Fibroblast of the aortic adventitia (primary cell): Measurements from ENCODE around the gene RAPGEF4. TPM values are rescaled to one million over a fixed set of nuclear protein-coding genes. Genes with fewer than 3 reads are reported as not detected.

Experiments used
- DNase-seq: peaks from one replicate; pipeline ENCODE4 v3.0.0-alpha.2; 2010; ENCODE audit warnings: low read depth
- H3K4me3 ChIP-seq: 2 replicates; pipeline ENCODE4 v1.5.1; 2011; ENCODE audit warnings: low read depth, mild to moderate bottlenecking, control low read depth, low read length, moderate library complexity
- total RNA-seq: library from RNA; depleted of rRNA; stranded (reverse); fragments of >200 nt; gene quantifications from 2 replicates; pipeline ENCODE4 v1.2.3, GENCODE V29; 2012; ENCODE audit warnings: low replicate concordance
- TF ChIP-seq, protein P1 (sequence below): IDR thresholded peaks from 2 replicates; pipeline ENCODE4 v1.5.1; 2011; ENCODE audit warnings: mild to moderate bottlenecking, low read length, control low read depth, inconsistent platforms; ENCODE audit not compliant: insufficient read depth

Gene RAPGEF4
- total RNA-seq, 1 donor, result 1.3 TPM

DNA sequence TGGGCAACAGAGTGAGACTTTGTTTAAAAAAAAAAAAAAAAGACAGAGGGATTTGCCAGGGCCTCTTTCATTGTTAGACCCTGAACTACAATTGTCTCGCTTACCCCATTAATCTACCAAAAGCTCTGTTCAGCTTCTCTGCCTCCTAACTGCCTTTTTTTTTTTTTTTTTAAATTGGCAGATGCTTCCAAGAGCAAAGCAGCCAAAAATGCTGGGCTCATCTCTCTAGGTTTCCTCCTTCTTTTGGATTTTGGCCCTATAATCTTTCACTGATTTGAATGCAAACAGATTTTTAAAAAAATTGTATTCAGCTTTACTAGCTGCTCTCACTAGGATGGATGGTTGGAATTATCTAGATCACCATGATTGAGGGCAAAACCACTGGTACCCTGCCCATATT is 33.2 kb upstream of the RAPGEF4 start:
- no peak overlapping the region for H3K4me3 ChIP-seq
- TF ChIP-seq, protein P1, sequence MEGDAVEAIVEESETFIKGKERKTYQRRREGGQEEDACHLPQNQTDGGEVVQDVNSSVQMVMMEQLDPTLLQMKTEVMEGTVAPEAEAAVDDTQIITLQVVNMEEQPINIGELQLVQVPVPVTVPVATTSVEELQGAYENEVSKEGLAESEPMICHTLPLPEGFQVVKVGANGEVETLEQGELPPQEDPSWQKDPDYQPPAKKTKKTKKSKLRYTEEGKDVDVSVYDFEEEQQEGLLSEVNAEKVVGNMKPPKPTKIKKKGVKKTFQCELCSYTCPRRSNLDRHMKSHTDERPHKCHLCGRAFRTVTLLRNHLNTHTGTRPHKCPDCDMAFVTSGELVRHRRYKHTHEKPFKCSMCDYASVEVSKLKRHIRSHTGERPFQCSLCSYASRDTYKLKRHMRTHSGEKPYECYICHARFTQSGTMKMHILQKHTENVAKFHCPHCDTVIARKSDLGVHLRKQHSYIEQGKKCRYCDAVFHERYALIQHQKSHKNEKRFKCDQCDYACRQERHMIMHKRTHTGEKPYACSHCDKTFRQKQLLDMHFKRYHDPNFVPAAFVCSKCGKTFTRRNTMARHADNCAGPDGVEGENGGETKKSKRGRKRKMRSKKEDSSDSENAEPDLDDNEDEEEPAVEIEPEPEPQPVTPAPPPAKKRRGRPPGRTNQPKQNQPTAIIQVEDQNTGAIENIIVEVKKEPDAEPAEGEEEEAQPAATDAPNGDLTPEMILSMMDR, result no peak
- DNase-seq, result peak; percentile 57

DNA sequence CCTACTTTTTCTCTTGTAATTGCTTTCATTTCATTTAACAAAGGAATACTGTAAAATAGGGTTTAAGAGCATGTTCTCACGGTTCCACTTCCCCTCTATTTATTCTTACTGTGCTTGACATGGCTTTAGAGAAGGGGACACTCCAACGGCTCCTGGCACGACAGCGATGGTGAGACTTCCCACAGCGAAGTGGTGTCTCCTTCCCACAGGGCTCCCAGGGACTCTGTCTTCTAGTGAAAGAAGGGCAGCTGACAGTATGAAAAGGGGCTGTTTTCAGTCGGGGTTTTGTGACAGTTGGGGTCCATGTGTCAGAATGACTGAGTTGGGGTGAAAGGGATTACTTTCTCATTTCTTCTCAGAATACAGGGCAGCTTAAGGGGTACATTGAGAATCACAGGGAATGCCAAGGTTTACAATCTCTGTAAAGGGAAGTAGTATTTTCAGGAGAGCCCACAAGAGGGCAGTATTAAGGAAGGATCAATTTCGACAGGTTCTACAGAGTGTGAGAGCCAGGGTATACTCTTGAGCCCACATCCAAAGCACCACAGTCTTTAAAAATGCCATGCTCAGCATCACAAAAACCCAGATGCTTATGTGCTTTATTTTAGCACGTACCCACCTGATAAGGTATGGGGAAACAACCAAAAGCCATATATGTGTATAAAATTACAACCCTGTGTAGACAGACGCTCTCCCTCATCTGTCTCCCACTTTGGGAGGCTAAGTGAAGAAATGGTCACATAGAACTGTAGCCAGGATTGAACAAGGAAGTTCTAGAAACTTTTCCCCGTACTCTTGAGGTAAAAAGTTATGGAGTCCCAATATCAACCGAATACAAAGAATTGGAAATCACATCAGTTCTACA is 31.3 kb upstream of the RAPGEF4 start:
- TF ChIP-seq, protein P1, result peak; percentile 50
- DNase-seq, result peak; percentile 28
- H3K4me3 ChIP-seq, result no peak overlapping the region

DNA sequence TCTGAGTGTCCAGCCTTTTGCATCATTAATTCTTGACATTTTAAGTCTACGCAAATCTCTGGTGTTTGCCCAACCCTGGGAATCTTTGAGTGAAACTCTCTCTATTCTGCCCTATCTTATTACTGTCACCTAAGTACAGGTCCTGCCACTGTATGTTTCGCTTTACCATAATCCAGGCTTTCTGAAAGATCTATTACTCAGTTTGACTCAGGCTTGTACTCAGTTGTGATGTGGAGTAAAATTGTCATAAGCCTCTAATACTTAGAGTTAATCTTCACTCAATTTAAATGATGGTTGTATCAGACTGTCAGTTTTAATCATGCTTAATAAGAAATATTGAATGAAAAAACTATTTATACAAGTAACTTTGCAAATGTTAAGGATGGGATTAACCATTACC is 30.3 kb upstream of the RAPGEF4 start:
- DNase-seq, result no peak
- H3K4me3 ChIP-seq, result no peak overlapping the region
- TF ChIP-seq, protein P1, result no peak

DNA sequence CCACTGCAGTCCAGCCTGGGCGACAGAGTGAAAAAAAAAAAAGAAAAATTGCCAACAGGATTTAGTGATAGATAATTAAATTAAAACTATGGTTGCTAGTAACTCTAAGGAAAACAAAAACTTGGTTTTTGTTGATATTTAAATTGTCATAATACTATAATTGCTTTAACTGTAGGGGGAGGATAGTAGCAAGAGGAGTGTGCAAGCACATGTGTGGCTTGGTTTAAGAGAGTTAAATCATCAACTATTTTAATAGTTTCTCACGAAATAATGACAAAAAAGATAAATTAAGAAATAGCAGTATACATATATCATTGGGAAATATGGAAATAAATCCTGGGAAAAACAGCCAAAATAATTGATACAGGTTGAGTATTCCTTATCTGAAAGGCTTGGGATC is 27.4 kb upstream of the RAPGEF4 start:
- H3K4me3 ChIP-seq, result no peak overlapping the region
- TF ChIP-seq, protein P1, result no peak
- DNase-seq, result no peak

DNA sequence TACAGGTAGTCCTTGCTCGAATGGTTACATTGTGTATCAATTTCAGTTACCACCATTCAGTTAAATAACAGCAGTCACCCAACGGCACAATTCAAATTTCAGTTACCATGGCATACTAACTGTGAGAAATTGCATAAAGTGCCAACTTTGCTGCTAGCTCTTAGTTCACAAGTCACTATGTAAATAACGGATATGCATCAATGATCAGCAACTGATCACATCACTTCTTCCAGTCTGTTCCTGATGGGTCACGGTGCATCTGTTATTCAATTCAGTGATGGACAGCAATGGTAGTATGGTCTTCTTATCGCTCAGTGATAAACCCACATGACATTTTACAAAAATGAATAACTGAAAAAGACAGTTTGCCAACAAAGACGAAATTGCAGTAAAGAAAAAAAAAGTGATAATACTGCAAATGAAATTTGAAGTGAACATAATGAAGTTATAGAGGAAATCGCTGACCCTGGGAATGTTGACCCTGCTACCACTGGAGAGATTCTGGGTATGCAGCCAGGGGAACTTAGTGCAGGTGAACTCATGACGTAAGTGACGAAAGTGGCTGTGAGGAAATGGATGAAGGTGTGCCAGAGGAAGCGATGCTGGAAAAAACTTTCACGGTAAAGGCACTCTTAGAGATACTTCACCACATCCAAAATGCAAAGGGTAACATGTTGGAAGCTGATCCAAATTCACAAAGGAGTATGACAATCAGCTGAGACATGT is 25.9 kb upstream of the RAPGEF4 start:
- TF ChIP-seq, protein P1, result no peak
- H3K4me3 ChIP-seq, result no peak overlapping the region
- no peak for DNase-seq

DNA sequence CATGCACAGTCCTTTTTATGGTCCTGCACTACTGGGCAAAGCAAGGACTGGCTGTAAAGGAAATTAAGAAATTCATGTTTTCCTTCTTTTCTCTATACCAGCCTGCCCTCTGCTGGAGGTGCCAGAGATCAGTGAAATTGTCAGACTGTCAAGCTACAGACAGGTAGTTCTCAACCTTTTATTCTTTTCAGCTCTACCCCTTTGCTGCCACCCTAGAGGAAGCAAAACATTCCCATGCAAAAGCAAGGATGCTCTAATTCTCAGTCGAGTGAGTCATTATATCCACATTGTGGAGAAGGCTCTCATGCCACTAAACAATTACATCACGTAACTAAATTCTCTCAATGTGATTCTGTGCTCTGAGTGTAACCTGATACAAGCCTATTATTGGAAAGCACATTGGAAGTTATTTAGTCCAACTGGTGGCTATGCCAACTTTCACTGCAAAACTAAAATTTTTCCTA is 25.0 kb upstream of the RAPGEF4 start:
- no peak overlapping the region for H3K4me3 ChIP-seq
- peak; percentile 69 for DNase-seq
- TF ChIP-seq, protein P1, result peak; percentile 73
